Neutrophil (primary cell): ENCODE measurements around the gene TSTD1.

Experiments used
- H3K27ac ChIP-seq: fragments of 200-600 bp; sonication (generic); 2 replicates; pipeline ENCODE4 v1.5.1; 2016; ENCODE audit warnings: mild to moderate bottlenecking, moderate library complexity
- H3K27me3 ChIP-seq: fragments of 200-600 bp; sonication (generic); 2 replicates; pipeline ENCODE4 v1.6.0; 2016; ENCODE audit warnings: mild to moderate bottlenecking
- H3K36me3 ChIP-seq: fragments of 200-600 bp; sonication (generic); 2 replicates; pipeline ENCODE4 v1.5.1; 2017
- H3K4me1 ChIP-seq, 2 experiments: fragments of 200-600 bp in 1 of 2; sonication (generic) in 1 of 2; 1 replicate in 1 of 2; 2 replicates in 1 of 2; pipeline versions ENCODE4 v1.5.1 to v1.6.1; 2013 to 2016; ENCODE audit warnings: low read depth in 1 of 2, low read length in 1 of 2, mild to moderate bottlenecking in 1 of 2, moderate library complexity in 1 of 2; ENCODE audit not compliant: control insufficient read depth in 1 of 2, insufficient read depth in 1 of 2
- H3K4me3 ChIP-seq, 2 experiments: fragments of 200-600 bp in 1 of 2; sonication (generic) in 1 of 2; 1 replicate in 1 of 2; 2 replicates in 1 of 2; pipeline ENCODE4 v1.5.1; 2013 to 2016; ENCODE audit warnings: low read depth in 1 of 2, low read length in 1 of 2, mild to moderate bottlenecking in 1 of 2, moderate library complexity in 1 of 2
- H3K9me3 ChIP-seq: fragments of 200-600 bp; sonication (generic); 2 replicates; pipeline ENCODE4 v1.5.1; 2016
- CTCF ChIP-seq: fragments of 200-600 bp; sonication (generic); IDR thresholded peaks from 2 replicates; pipeline ENCODE4 v1.5.1; 2016; ENCODE audit warnings: antibody characterized with exemption

Gene TSTD1, protein sequence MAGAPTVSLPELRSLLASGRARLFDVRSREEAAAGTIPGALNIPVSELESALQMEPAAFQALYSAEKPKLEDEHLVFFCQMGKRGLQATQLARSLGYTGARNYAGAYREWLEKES

GRCh38 chr1:161038523-161039153 lies at the start of gene TSTD1:
TSS of gene TSTD1 (minus strand) at chr1:161038964. CDS start at chr1:161038889, 75 bp downstream.
- TF ChIP-seq CTCF = no peak
- Histone ChIP-seq H3K27ac (peak within 1 kb of the TSS; percentile 81), H3K9me3 (no peaks in the 10 kb centered on the region), H3K36me3 (peaks cover 44% of the 10 kb centered on the region), H3K4me1 (peaks cover 16 to 24% of the 10 kb centered on the region in 2 experiments), H3K4me3 (peak within 1 kb of the TSS; percentile 87 to 88), H3K27me3 (no peaks in the 10 kb centered on the region)

DNA sequence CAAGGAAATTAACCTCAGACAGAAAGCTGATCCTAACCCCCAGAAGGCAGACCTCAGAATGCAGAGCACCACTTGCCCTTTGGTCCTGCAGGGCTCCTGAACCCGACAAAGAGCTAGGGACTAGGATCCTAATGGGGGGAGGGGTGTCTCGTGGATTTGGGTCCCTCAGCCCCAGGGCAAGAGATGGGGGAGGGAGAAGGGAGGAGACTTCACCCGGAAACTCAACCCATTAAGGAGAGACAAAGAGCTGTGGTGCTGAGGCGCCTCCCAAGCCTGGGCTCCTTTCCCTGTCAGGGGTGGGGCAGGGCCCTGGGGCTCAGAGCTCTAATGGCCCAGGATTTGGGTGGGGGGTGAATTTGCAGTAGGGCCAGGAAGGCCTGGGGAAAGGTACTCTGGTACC lies 47.7 kb upstream of the TSTD1 start:
- Histone ChIP-seq H3K36me3 (no peaks in the 10 kb centered on the region), H3K27ac (no peak overlapping the region), H3K4me3 (no peak overlapping the region), H3K27me3 (no peaks in the 10 kb centered on the region), H3K9me3 (no peaks in the 10 kb centered on the region), H3K4me1 (peaks cover 0 to 3% of the 10 kb centered on the region in 2 experiments)
- no peak for TF ChIP-seq CTCF

DNA sequence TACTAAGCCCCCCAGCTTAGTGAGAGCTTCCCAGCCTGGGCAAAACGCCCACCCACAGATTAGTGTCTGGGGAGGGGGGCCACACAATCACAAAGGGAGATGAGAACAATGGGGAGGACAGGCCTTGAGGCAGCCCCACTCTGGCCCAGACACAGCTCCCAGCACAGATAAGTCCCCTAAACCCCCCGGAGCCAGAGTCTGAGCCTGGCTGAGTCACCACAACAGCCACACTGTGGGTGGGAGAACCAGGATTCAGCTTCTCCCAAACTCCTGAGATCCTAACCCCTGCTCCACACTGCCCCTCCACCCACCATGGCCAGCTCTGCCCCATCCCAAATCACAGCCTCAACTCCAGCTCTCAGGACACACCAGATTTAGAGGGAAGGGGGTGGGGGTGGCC lies 46.4 kb upstream of the TSTD1 start:
- H3K36me3 ChIP-seq = no peaks in the 10 kb centered on the region
- no peak overlapping the region for H3K27ac ChIP-seq
- no peak overlapping the region for H3K4me3 ChIP-seq
- no peaks in the 10 kb centered on the region for H3K9me3 ChIP-seq
- no peaks in the 10 kb centered on the region for H3K27me3 ChIP-seq
- no peak for TF ChIP-seq CTCF
- H3K4me1 ChIP-seq = peaks cover 0 to 3% of the 10 kb centered on the region in 2 experiments

DNA sequence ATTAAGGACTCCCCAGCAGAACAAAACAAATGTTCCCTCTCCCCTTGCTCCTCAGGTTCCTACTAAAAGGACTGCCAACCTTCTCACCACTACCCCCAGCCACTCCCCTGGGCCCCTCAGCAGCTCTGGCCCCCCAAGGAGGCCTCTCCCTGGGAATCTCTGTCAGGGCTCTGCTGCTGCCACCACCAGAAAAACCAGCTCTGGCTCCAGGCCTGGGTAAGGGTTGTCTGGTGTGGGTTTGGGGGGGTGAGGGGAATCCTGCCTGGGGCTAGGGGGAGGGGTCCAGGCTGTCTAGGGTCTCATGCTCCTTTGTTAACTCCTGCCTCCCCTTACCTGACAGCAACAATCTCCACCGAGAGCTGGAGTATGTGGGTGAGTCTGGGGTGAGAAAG lies 45.8 kb upstream of the TSTD1 start:
- Histone ChIP-seq H3K9me3 (no peaks in the 10 kb centered on the region), H3K27me3 (no peaks in the 10 kb centered on the region), H3K36me3 (no peaks in the 10 kb centered on the region), H3K4me1 (peaks cover 0 to 3% of the 10 kb centered on the region in 2 experiments), H3K4me3 (no peak overlapping the region), H3K27ac (no peak overlapping the region)
- TF ChIP-seq CTCF = no peak

DNA sequence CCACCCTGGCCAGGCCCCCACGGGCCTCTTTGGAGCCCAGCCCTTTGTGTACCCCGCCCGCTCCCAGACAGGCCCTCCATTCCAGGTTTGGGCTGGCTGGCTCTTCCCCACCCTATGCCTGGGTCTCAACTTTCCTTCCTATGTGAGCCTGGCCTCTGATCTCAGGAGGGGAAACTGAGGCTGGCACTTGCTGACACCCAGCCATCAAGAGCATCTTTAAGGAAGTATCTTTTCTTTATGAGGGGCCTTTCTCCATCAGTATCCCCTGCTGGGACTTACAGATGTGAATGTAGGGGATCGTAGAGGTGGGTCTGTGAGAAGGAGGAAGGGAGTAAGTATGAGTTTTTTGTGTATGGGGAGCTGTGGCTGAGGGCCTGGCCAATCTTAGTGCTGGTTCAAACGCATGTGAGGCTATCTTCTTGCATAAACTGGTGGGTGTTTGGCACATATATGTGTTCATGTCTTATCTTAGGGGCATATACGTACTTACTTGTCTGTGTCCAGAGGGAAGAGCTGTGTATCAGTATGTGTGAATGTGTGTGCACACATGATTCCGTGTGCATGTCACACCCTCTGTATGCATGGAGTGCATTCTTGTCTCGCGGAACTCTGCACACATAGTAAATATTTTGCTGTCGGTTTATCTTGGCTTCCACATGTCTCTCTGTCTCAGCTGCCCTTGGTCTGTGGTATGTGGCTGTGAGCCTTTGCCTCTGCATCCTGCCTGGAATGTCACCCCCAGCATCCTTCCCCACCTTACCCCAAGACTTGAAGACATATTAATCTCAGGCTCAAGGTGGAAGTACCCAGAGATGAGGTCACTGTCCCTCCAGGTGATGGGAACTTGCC lies 45.2 kb upstream of the TSTD1 start:
- H3K36me3 ChIP-seq = no peaks in the 10 kb centered on the region
- H3K27ac ChIP-seq = no peak overlapping the region
- H3K4me3 ChIP-seq = no peak overlapping the region
- TF ChIP-seq CTCF = no peak
- peaks cover 0 to 3% of the 10 kb centered on the region in 2 experiments for H3K4me1 ChIP-seq
- H3K27me3 ChIP-seq = no peaks in the 10 kb centered on the region
- no peaks in the 10 kb centered on the region for H3K9me3 ChIP-seq
